GM12801 (cell line): ENCODE data around the gene GAD2.

Experiments used
- CTCF ChIP-seq: IDR thresholded peaks from one replicate; pipeline ENCODE4 v1.5.1; 2011; ENCODE audit warnings: control low read depth; ENCODE audit not compliant: insufficient read length; ENCODE audit errors: extremely low read depth

GAD2 gene

DNA sequence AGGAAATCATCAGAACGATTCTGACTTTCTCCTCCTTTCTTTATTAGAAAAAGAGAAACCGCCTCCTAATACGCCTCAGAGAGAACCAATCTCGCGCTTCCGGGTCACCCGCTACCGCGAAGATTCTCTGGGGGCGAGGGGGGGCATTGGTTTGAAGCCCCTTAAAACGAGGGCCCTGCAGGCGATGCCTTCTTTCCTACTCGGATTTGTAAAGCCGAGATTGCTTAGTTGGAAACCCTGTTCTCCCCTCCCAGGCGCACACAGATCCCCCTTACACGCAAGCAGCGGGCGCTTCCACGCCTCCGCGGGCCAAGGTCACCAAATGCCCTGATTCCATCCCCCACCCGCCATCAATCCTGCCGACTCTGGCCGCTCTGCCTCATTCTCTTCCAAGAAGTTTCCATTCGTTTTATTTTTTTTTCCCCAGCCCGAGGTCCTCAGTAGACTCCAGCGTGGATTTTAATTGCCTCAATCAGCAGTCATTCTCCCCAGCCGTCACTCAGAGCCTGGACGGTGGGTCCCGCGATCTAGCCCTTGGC lies 1.1 kb upstream of the GAD2 start:
- TF ChIP-seq CTCF, result no peak

GRCh38 chr10:26215935-26216584 lies 514 bp upstream of the GAD2 start:
- TF ChIP-seq CTCF, result no peak

DNA sequence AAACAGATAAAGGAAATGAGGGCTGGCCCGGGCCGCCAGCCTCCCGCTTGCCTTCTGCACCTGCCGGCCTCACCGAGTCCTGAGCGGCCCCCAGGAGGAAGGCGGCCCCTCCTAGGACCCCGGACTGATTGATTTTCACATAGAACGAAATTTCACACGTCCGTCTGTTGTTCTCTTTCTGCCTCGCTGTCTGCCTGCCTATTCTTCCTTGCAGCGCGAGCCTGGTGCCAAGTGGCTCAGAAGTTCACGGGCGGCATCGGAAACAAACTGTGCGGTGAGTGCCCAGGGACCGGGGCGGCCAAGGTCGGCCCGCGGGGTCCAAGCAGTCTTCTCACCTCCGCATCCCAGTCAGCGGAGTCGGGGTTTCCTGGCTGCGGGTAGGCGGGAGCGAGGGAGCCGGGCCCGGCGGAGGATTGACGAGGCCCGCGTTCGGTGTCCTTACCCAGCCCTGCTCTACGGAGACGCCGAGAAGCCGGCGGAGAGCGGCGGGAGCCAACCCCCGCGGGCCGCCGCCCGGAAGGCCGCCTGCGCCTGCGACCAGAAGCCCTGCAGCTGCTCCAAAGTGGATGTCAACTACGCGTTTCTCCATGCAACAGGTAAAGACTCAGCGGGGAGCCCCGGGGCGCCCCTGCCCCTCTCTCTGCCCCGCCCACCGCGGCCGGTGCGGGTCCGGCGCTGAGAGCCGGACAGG lies 967 bp downstream of the GAD2 start:
- TF ChIP-seq CTCF, result no peak

DNA sequence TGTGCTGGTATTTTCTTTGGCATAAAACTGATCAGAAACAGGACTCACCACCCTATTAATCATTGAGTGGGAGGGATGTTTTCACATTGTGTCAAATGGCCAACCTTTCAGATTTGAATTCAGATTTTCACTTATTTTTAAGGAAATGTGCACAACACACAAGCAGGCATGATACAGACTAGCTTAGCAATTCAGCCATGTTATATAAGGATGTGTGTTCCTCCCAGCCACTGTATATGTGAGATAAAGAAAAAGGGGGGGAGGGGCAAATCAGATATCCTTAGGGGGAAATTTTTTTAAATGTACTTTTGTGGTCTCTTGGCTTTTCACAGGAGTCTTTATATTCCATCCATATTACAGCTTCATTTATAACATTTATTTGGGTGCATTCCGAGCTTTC lies 3.1 kb downstream of the GAD2 start:
- no peak for TF ChIP-seq CTCF

DNA sequence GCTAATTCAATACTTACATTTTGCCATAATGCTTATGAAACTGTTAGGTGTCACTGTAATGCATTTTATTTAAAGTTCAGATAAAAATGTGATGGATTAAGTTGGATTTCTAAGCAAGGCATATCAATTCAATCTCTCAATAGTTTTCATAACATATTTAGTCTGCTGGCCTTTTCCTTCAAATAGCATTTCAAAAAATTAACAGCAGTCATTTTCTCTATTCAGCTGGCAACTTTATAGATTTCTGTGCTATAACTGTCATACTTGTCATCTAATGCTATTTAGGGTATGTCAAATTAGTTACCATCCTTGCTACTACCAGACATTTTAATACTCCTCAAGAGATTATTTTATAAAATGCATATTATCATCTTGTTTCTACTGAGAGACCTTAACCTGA lies 4.3 kb downstream of the GAD2 start:
- no peak for TF ChIP-seq CTCF

DNA sequence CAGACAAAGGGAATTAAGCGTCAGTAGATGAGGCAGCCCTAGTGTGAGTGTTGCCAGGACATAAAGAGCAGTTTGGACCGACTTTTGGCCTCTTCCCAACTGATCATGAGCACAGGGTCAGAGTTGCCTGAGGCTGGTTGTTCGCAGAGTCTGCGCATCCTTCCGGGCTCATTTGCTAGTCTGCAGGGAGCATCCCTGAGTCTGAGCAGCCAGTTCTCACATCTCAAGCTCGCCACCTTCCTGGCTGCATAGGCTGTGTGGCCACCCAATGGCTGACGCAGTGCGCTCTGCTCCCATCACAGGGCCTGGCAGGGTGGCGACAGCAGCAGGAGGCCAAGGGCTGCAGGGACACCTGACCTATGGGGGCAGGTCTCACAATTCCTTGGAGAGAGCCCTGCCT lies 5.0 kb downstream of the GAD2 start:
- TF ChIP-seq CTCF, result no peak

DNA sequence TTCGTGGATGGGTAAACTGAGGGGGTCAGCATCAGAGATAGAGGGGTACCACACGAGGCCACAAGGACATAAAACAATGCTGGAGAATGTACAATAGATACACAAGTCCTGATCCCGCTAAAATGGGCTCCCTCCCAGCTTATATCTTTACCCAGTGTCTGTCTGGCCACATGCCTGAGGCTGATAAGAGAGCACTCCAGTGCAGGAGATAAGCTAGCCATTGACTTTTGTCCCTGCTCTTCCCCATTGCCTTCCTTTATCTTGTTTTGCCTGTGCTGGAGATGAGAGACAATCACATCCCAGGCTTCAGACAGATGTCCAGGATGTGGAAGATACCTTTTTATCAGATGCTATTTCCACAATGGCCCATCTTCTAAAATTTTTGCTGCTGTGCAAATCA lies 6.0 kb downstream of the GAD2 start:
- no peak for TF ChIP-seq CTCF
